PC-3 (cell line): Measurements from ENCODE around the gene CLIC4. TPM values are rescaled to one million over a fixed set of nuclear protein-coding genes. Genes with fewer than 3 reads are reported as not detected.

Source experiments
- ATAC-seq: fragments of 200-7000 bp; cut with Tn5 transposase; 2 replicates; pipeline ENCODE4 v1.9.1; 2020; ENCODE audit warnings: mild to moderate bottlenecking, moderate library complexity
- BruUV-seq: library from RNA; stranded (reverse); fragments of 400-500 nt; replicated peaks from 2 replicates; lab custom pipeline; 2021; lab: Mats Ljungman, UMichigan
- CTCF ChIA-PET: fragments of 300-600 bp; sonication (Branson Sonifier 250); formaldehyde crosslinking; loops from one replicate; lab custom pipeline; 2022; ENCODE audit warnings: antibody characterized with exemption; lab: Charles Lee
- POLR2A ChIA-PET: fragments of 300-600 bp; sonication (Branson Sonifier 250); formaldehyde crosslinking; loops from one replicate; lab custom pipeline; 2022; ENCODE audit warnings: antibody characterized with exemption; ENCODE audit not compliant: unreplicated experiment; lab: Charles Lee
- DNase-seq: peaks from one replicate; pipeline ENCODE4 v3.0.0-alpha.2; 2015
- H2AFZ ChIP-seq: fragments of 300-600 bp; sonication (generic); 2 replicates; pipeline ENCODE4 v1.6.0; 2016; ENCODE audit warnings: antibody characterized with exemption, low read length
- H3F3A ChIP-seq: fragments of 300-600 bp; sonication (generic); one replicate; pipeline ENCODE4 v1.6.0; 2017; ENCODE audit warnings: antibody characterized with exemption, low read length, control low read depth, mild to moderate bottlenecking; ENCODE audit not compliant: unreplicated experiment
- H3K27ac ChIP-seq: fragments of 300-600 bp; sonication (generic); 2 replicates; pipeline ENCODE4 v1.5.1; 2016; ENCODE audit warnings: mild to moderate bottlenecking, low read length
- H3K27me3 ChIP-seq: fragments of 300-600 bp; sonication (generic); 2 replicates; pipeline ENCODE4 v1.6.1; 2016; ENCODE audit warnings: low read length, mixed read lengths
- H3K36me3 ChIP-seq: fragments of 300-600 bp; sonication (generic); 2 replicates; pipeline ENCODE4 v1.6.1; 2016; ENCODE audit warnings: low read depth, mixed run types, low read length, mixed read lengths
- H3K4me1 ChIP-seq: fragments of 300-600 bp; sonication (generic); 2 replicates; pipeline ENCODE4 v1.5.1; 2016; ENCODE audit warnings: low read length; ENCODE audit not compliant: insufficient read depth
- H3K4me2 ChIP-seq: fragments of 300-600 bp; sonication (generic); 2 replicates; pipeline ENCODE4 v1.6.0; 2016; ENCODE audit warnings: low read length
- H3K4me3 ChIP-seq: fragments of 300-600 bp; sonication (generic); 2 replicates; pipeline ENCODE4 v1.5.1; 2016; ENCODE audit warnings: mild to moderate bottlenecking, low read length, mixed read lengths
- H3K79me2 ChIP-seq: fragments of 300-600 bp; sonication (generic); 2 replicates; pipeline ENCODE4 v1.6.1; 2017; ENCODE audit warnings: low read length, mixed read lengths
- H3K9ac ChIP-seq: fragments of 300-600 bp; sonication (generic); 2 replicates; pipeline ENCODE4 v1.6.0; 2016; ENCODE audit warnings: mild to moderate bottlenecking, low read length
- H3K9me2 ChIP-seq: fragments of 300-600 bp; sonication (generic); replicated peaks from 2 replicates; pipeline ENCODE4 v1.6.1; 2016; ENCODE audit warnings: mixed run types, low read length, mixed read lengths
- H3K9me3 ChIP-seq: fragments of 300-600 bp; sonication (generic); 2 replicates; pipeline ENCODE4 v1.6.1; 2016; ENCODE audit warnings: low read length, mixed read lengths
- H4K20me1 ChIP-seq: fragments of 300-600 bp; sonication (generic); 2 replicates; pipeline ENCODE4 v1.6.1; 2016; ENCODE audit warnings: low read length, mixed read lengths
- CTCF ChIP-seq: fragments of 300-600 bp; sonication (generic); conservative IDR thresholded peaks from 2 replicates; pipeline ENCODE4 v1.5.1; 2017; ENCODE audit warnings: antibody characterized with exemption, low read depth, mild to moderate bottlenecking, low read length
- EZH2 ChIP-seq: fragments of 300-600 bp; sonication (generic); IDR thresholded peaks from one replicate; pipeline ENCODE4 v1.6.1; 2017; ENCODE audit warnings: antibody characterized with exemption, mild to moderate bottlenecking, low read length; ENCODE audit not compliant: unreplicated experiment
- EZH2phosphoT487 ChIP-seq: fragments of 300-600 bp; sonication (generic); IDR thresholded peaks from 2 replicates; pipeline ENCODE4 v1.6.1; 2018; ENCODE audit warnings: mild to moderate bottlenecking, antibody characterized with exemption, low read length, borderline replicate concordance
- intact Hi-C: fragments of 100-400 bp; cut with micrococcal nuclease; formaldehyde crosslinking; loops from 2 replicates; pipeline ENCODE4 v1.9.0; 2023
- total RNA-seq: library from RNA; depleted of rRNA; stranded (reverse); fragments of >200 nt; gene quantifications from 2 replicates; pipeline ENCODE4 v1.2.3, GENCODE V29; 2014

The CLIC4 gene
- total RNA-seq, 1 experiment from 2014 or later = 57.6 TPM

DNA sequence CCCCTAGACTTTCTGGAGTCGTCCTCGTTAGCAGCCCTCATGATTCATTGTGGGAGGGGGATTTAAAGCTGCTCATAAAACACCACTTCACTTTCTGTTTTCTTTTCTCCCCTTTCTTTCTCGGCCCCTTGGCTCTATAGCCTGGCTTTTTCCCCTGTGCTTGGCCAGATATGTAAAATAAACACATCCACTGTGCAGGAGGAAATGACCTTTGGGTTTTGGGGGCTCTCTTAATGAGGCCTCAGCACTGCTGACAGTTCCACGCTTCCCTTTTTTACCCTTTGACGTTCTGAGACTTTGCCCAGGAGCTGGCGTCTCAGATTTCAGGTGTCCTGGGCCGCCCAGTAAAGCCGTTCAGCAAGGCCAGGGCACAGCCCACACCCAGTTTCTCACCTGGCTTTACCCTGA, 119.1 kb downstream of the CLIC4 start:
- Histone ChIP-seq H3K9me3 (no peaks in the 10 kb centered on the region), H3K4me2 (peak overlapping the region; percentile 65), H3K27me3 (no peaks in the 10 kb centered on the region), H3K36me3 (no peaks in the 10 kb centered on the region), H4K20me1 (no peaks in the 10 kb centered on the region), H3K9me2 (no peaks in the 10 kb centered on the region), H3K4me3 (no peak overlapping the region; the same call in 1 of the 2 replicates), H3K4me1 (peaks cover 43% of the 10 kb centered on the region), H3K9ac (no peak overlapping the region), H3K79me2 (no peaks in the 10 kb centered on the region), H3F3A (no peaks in the 10 kb centered on the region), H2AFZ (peak overlapping the region; percentile 49; the same call in 1 of the 2 replicates), H3K27ac (peak overlapping the region; percentile 37)
- intact Hi-C loops = no loop called here
- ChIA-PET POLR2A (no interaction called here), CTCF (no interaction called here)
- ATAC-seq = peak; percentile 36; the same call in 1 of the 2 replicates
- BruUV-seq = no TSS peak
- TF ChIP-seq CTCF = no peak
- no peak for TF ChIP-seq EZH2phosphoT487
- peak; percentile 46 for DNase-seq

- CTCF ChIA-PET = no interaction called here
- H3K4me3 ChIP-seq = no peak overlapping the region
- no peaks in the 10 kb centered on the region for H3K9me2 ChIP-seq
- no peaks in the 10 kb centered on the region for H4K20me1 ChIP-seq
- DNase-seq (peak; percentile 29), ATAC-seq (no peak)
- peaks cover 43% of the 10 kb centered on the region for H3K4me1 ChIP-seq
- H2AFZ ChIP-seq = no peak overlapping the region
- no peak overlapping the region; the same call in 1 of the 2 replicates for H3K9ac ChIP-seq
- BruUV-seq = no TSS peak
- no peaks in the 10 kb centered on the region for H3K27me3 ChIP-seq
- peak overlapping the region; percentile 37 for H3K27ac ChIP-seq
- H3K79me2 ChIP-seq = no peaks in the 10 kb centered on the region
- POLR2A ChIA-PET = no interaction called here
- intact Hi-C loops = no loop called here
- TF ChIP-seq CTCF (no peak), EZH2 (no peak), EZH2phosphoT487 (no peak)
- H3K4me2 ChIP-seq = 0 out of 2 replicates have a peak overlapping the region, but pooled peaks have one; percentile 65
- H3K9me3 ChIP-seq = no peaks in the 10 kb centered on the region
- no peaks in the 10 kb centered on the region for H3K36me3 ChIP-seq
- no peaks in the 10 kb centered on the region for H3F3A ChIP-seq
These were observed 119.9 kb downstream of the CLIC4 start for GRCh38 chr1:24865168-24865567.

GRCh38 chr1:24865587-24865986, 120.3 kb downstream of the CLIC4 start:
- Histone ChIP-seq H3K79me2 (no peaks in the 10 kb centered on the region), H3K9ac (no peak overlapping the region), H3K36me3 (no peaks in the 10 kb centered on the region), H3K4me3 (no peak overlapping the region), H3K4me1 (peaks cover 43% of the 10 kb centered on the region), H3K27ac (peak overlapping the region; percentile 72), H3K4me2 (no peak overlapping the region), H3F3A (no peaks in the 10 kb centered on the region), H3K9me3 (no peaks in the 10 kb centered on the region), H4K20me1 (no peaks in the 10 kb centered on the region), H3K9me2 (no peaks in the 10 kb centered on the region), H2AFZ (no peak overlapping the region), H3K27me3 (no peaks in the 10 kb centered on the region)
- ATAC-seq (no peak), DNase-seq (no peak)
- BruUV-seq = no TSS peak
- CTCF ChIA-PET = no interaction called here
- intact Hi-C loops = no loop called here
- TF ChIP-seq EZH2phosphoT487 (no peak), EZH2 (no peak), CTCF (no peak)
- POLR2A ChIA-PET = no interaction called here
